Spleen (tissue), 11 donors: ENCODE data around the gene MT1G. TPM values are rescaled to one million over a fixed set of nuclear protein-coding genes. Genes with fewer than 3 reads are reported as not detected.

Experiments used
- DNase-seq: peaks from one replicate; pipeline ENCODE4 v3.0.0-alpha.2; 2020
- H3K27ac ChIP-seq, 8 donors: fragments of 200-600 bp; sonication (generic) in 7 of 8; 1 replicate in 4 of 8; 2 replicates in 4 of 8; pipeline versions ENCODE4 v1.5.0 to v1.8.0; 2016 to 2021; ENCODE audit warnings: inconsistent platforms in 4 of 8, mild to moderate bottlenecking in 4 of 8, moderate library complexity in 1 of 8
- H3K27me3 ChIP-seq, 7 donors: fragments of 200-600 bp; sonication (generic) in 6 of 7; replicated peaks in 1 of 7; 1 replicate in 4 of 7; 2 replicates in 3 of 7; pipeline versions ENCODE4 v1.5.0 to v1.8.0; 2016 to 2021; ENCODE audit warnings: inconsistent platforms in 3 of 7, mild to moderate bottlenecking in 1 of 7
- H3K36me3 ChIP-seq, 6 donors: fragments of 200-600 bp; sonication (generic) in 5 of 6; 1 replicate in 4 of 6; 2 replicates in 2 of 6; pipeline versions ENCODE4 v1.5.0 to v1.8.0; 2016 to 2021; ENCODE audit warnings: inconsistent platforms in 2 of 6
- H3K4me1 ChIP-seq, 6 donors: fragments of 200-600 bp; sonication (generic) in 5 of 6; 1 replicate in 3 of 6; 2 replicates in 3 of 6; pipeline versions ENCODE4 v1.5.0 to v1.8.0; 2016 to 2021; ENCODE audit warnings: inconsistent platforms in 3 of 6
- H3K4me3 ChIP-seq, 8 donors: fragments of 200-600 bp; sonication (generic) in 7 of 8; 1 replicate in 4 of 8; 2 replicates in 4 of 8; pipeline versions ENCODE4 v1.5.0 to v1.8.0; 2016 to 2021; ENCODE audit warnings: inconsistent platforms in 4 of 8, mild to moderate bottlenecking in 4 of 8, moderate library complexity in 2 of 8
- H3K9me3 ChIP-seq, 8 donors: fragments of 200-600 bp; sonication (generic) in 7 of 8; 1 replicate in 4 of 8; 2 replicates in 4 of 8; pipeline versions ENCODE4 v1.5.0 to v1.8.0; 2016 to 2021; ENCODE audit warnings: inconsistent platforms in 4 of 8
- CTCF ChIP-seq, 11 experiments: fragments of 200-600 bp in 7 of 11; fragments of 450-650 bp in 4 of 11; sonication (generic) in 4 of 11; IDR thresholded peaks in 8 of 11; conservative IDR thresholded peaks in 3 of 11; 1 replicate in 7 of 11; 2 replicates in 4 of 11; pipeline versions ENCODE4 v1.4.0 to v1.8.0; 2016 to 2021; ENCODE audit warnings: antibody characterized with exemption in 11 of 11, inconsistent platforms in 4 of 11, mild to moderate bottlenecking in 1 of 11
- POLR2A ChIP-seq, 3 donors: fragments of 450-650 bp; IDR thresholded peaks; one replicate each; pipeline ENCODE4 v1.5.1; 2017; ENCODE audit warnings: antibody characterized with exemption in 3 of 3, mild to moderate bottlenecking in 1 of 3
- POLR2AphosphoS5 ChIP-seq, 3 donors: sonication (generic); formaldehyde crosslinking; IDR thresholded peaks; one replicate each; pipeline ENCODE4 v1.5.1; 2017; ENCODE audit warnings: antibody characterized with exemption in 3 of 3
- WGBS, 5 donors: extraction: QIAGEN DNeasy Blood & Tissue Kit in 3 of 5; methylation state at CpG; one replicate each; pipeline versions ENCODE4 v1.1.5 to v1.1.7; 2013 to 2018; 5-methylcytosine and 5-hydroxymethylcytosine counted together
- intact Hi-C: fragments of 100-400 bp; cut with DNase I; formaldehyde crosslinking; loops from one replicate; pipeline ENCODE4 v1.15.0; 2023; ENCODE audit warnings: low total_unique reads
- polyA plus RNA-seq, 3 donors: library from polyadenylated mRNA; stranded (reverse); fragments of 200-250 nt; gene quantifications; one replicate each; pipeline ENCODE4 v1.2.1, GENCODE V29; 2013
- total RNA-seq, 7 donors: library from RNA; depleted of rRNA in 3 of 7; stranded (reverse); fragments of >200 nt in 3 of 7; fragmentation: NEBNext Ultra II Directional in 4 of 7; extraction: Animal tissue kit (Norgen Biotek cat#: 25700) in 4 of 7; gene quantifications; one replicate each; pipeline versions ENCODE4 v1.1.0 to v1.2.1, GENCODE V29; 2016 to 2021
- donor health status: healthy with polysubstance abuse.
- donor health status: DM: no; HTN: no; CAD: no; lungs with moderate emphysema.
- donor health status: DM: no; HTN: no; CAD: no.
- donor health status: Bipolar disorder and iron deficiency.
- donor health status: healthy.
- donor health status: DM: no; HTN: no; CAD: no.
- donor health status: DM: yes; HTN: yes; CAD: no.

The MT1G gene
- total and polyA plus RNA-seq, 10 donors: 1.1 to 12.2 (median 3.9) TPM; not detected in 5

DNA sequence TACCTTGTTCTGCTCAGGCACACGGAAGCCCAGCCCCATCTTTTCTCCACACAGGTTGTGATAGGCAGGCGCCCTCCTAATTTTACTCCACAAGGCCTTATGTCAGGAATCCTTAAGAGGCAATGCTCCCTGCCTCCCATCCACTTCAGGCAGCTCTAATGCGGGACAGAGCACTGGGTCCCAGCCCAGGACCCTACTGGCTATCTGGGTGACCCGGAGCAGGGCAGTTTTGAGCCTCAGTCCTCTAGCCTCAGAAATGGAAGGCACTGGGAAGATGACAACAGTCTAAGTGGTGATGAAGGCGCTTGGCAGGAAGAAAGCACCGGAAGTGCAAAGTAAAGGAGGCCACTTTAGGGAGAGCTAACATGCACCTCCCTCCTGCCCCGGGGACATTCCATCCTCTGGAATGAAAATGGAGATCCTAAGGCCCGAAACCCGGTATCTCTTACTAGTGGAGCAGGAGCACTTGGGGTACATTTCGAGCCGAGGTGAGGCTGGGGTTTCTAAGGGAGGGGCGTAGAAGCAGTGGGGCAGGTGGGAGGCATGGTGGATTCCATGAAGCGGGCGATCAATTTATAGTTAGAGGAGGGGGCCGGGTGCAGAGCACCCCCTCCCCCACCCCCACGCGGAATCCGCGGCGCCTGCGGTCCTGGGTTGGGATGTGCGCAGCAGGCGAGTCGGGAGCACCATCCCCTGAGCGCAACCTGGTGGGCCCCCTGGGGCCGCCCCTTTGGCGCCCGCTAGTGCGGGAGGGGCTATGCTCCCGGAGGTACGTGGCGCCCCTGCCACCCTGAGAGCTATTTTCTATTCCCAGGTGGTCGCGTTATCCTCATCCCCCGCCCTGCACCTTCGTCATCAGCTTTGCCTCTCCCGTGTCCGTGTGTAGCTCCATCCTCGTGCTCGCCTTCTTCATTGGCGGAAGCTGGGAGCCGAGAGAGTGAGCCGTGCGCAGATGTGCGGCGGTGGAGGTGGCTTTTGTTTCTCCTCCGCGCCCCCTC, 5.2 kb downstream of the MT1G start:
- DNase-seq: no peak
- TF ChIP-seq POLR2AphosphoS5 (IDR thresholded peaks at IDR 0.05): peak in 1 of 3 donors; percentile 29
- no peak for TF ChIP-seq POLR2A (IDR thresholded peaks at IDR 0.05)
- Histone ChIP-seq H3K9me3 (no peaks in the 10 kb centered on the region), H3K27ac (peak overlapping the region in 5 of 8 donors; percentile 31 to 53 (median 50)), H3K4me3 (peak overlapping the region in 7 of 8 donors; percentile 22 to 66 (median 34)), H3K36me3 (no peaks in the 10 kb centered on the region), H3K27me3 (peaks cover 0 to 74% (median 22%) of the 10 kb centered on the region in 7 donors), H3K4me1 (peaks cover 0 to 35% (median 19%) of the 10 kb centered on the region in 6 donors)
- 11 to 13% (median 12%) methylated on average over 36 to 48 of the region's 48 CpGs for WGBS, 5 donors
- intact Hi-C loops: no loop called here

DNA sequence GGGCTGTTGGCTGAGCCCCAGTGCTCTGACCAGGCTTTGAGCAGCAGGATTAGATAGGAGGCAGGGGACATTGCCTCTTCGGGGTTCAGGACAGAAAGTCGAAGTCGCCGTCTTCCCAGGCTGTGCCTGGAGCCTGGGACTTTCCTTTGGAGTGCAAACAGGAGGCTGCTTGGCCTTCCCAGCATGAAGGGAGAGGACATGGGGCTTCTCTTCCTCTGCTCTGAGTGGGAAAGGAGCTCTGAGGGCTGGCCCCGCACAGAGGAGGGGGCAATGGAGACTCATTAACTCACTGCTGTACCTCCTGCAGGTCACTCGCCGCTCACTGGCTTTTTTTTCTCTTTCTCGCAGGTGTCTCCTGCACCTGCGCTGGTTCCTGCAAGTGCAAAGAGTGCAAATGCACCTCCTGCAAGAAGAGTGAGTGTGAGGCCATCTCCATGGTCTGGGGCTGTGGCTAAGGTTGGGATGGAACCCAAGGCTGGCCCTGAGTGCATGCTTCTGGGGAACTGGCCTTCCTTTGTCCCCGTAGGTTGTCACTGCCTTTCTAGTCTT, 9.5 kb downstream of the MT1G start:
- H3K27ac ChIP-seq: peak overlapping the region in 6 of 8 donors; percentile 61 to 86 (median 80)
- H3K4me1 ChIP-seq: peaks cover 0 to 35% (median 24%) of the 10 kb centered on the region in 6 donors
- H3K4me3 ChIP-seq: peak overlapping the region; percentile 49 to 81 (median 66)
- intact Hi-C loops: no loop called here
- no peaks in the 10 kb centered on the region for H3K9me3 ChIP-seq
- H3K27me3 ChIP-seq: peaks cover 0 to 36% (median 8%) of the 10 kb centered on the region in 7 donors
- no peaks in the 10 kb centered on the region for H3K36me3 ChIP-seq
- TF ChIP-seq CTCF (IDR thresholded peaks at IDR 0.05 in 8 of 11, conservative IDR thresholded peaks at IDR 0.05 in 3 of 11) (no peak), POLR2AphosphoS5 (IDR thresholded peaks at IDR 0.05) (no peak), POLR2A (IDR thresholded peaks at IDR 0.05) (no peak)
- 30 to 49% (median 36%) methylated on average over 5 to 10 of the region's 10 CpGs for WGBS, 5 donors
- DNase-seq: no peak

DNA sequence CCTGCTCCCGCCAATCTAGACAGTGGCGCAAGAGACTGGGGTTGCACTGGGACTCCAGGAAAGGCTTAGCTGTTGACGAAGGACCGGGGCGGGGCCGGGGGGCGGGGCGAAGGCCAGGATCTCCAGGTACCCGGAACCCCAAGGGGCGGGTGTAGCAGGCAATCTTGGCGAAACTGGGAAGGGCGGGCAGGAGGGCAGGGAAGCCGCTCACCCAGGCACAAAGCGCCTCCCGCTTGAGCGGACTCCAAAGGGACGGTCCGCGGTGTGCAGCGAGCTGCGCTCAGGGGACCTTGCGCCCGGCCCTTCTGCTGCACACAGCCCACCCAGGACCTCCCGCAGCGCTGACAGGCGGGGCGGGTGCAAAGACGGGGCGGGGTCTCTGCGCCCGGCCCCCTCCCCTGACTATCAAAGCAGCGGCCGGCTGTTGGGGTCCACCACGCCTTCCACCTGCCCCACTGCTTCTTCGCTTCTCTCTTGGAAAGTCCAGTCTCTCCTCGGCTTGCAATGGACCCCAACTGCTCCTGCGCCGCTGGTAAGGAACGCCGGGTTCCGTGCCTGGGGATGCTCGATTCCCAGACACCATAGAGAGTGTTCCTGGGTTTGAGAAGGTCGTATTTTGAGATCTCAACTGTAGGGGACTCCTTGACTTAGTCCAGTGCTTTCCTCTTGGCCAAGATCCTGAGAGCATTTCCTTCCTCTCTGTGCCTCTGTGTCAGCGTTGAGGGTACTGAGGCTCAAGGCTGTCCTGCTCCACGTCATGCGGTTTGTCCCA, 10.1 kb downstream of the MT1G start, which contains the start of gene MT1F:
Gene MT1F, plus strand, starts transcription at position 405 of the 772 bp plus-strand sequence. Its CDS starts 100 bp downstream, at position 505.
- peaks cover 0 to 28% (median 19%) of the 10 kb centered on the region in 6 donors for H3K4me1 ChIP-seq
- peaks cover 0 to 31% (median 1%) of the 10 kb centered on the region in 7 donors for H3K27me3 ChIP-seq
- no peaks in the 10 kb centered on the region for H3K9me3 ChIP-seq
- H3K4me3 ChIP-seq: peak within 1 kb of the TSS; percentile 49 to 81 (median 66)
- no peaks in the 10 kb centered on the region for H3K36me3 ChIP-seq
- DNase-seq: peak; percentile 91
- TF ChIP-seq POLR2A (IDR thresholded peaks at IDR 0.05) (no peak), CTCF (IDR thresholded peaks at IDR 0.05 in 8 of 11, conservative IDR thresholded peaks at IDR 0.05 in 3 of 11) (no peak), POLR2AphosphoS5 (IDR thresholded peaks at IDR 0.05) (peak; percentile 64 to 83 (median 65))
- peak within 1 kb of the TSS in 7 of 8 donors; percentile 61 to 86 (median 79) for H3K27ac ChIP-seq
- WGBS, 5 donors: 0 to 3% (median 1%) methylated on average over 32 to 46 of the region's 46 CpGs
- intact Hi-C loops: no loop called here

- WGBS, 5 donors: 73 to 81% (median 79%) methylated on average over 7 of the region's 7 CpGs
- TF ChIP-seq CTCF (IDR thresholded peaks at IDR 0.05 in 8 of 11, conservative IDR thresholded peaks at IDR 0.05 in 3 of 11) (no peak), POLR2AphosphoS5 (IDR thresholded peaks at IDR 0.05) (no peak), POLR2A (IDR thresholded peaks at IDR 0.05) (no peak)
- H3K4me3 ChIP-seq: no peak overlapping the region
- H3K9me3 ChIP-seq: no peaks in the 10 kb centered on the region
- peaks cover 0 to 42% (median 6%) of the 10 kb centered on the region in 7 donors for H3K27me3 ChIP-seq
- H3K4me1 ChIP-seq: peaks cover 0 to 12% (median 10%) of the 10 kb centered on the region in 6 donors
- no peak overlapping the region for H3K27ac ChIP-seq
- H3K36me3 ChIP-seq: no peaks in the 10 kb centered on the region
- no peak for DNase-seq
- intact Hi-C loops: no loop called here
Observed at GRCh38 chr16:56653218-56653617, 14.6 kb downstream of the MT1G start.
